SK-N-MC (cell line): ENCODE data around the gene PACRGL.

Source experiments
- EZH2 ChIP-seq: fragments of 200-600 bp; sonication (generic); IDR thresholded peaks from one replicate; pipeline ENCODE4 v1.6.1; 2017; ENCODE audit warnings: antibody characterized with exemption
- FOXP2 ChIP-seq: optimal IDR thresholded peaks from 2 replicates; pipeline ENCODE3; 2011; ENCODE audit warnings: mild to moderate bottlenecking, moderate library complexity; ENCODE audit not compliant: insufficient read depth; ENCODE audit errors: extremely low read length, control extremely low read depth
- POLR2AphosphoS5 ChIP-seq: IDR thresholded peaks from 2 replicates; pipeline ENCODE4 v1.6.1; 2012; ENCODE audit warnings: mild to moderate bottlenecking, low read depth, low read length, borderline replicate concordance

DNA sequence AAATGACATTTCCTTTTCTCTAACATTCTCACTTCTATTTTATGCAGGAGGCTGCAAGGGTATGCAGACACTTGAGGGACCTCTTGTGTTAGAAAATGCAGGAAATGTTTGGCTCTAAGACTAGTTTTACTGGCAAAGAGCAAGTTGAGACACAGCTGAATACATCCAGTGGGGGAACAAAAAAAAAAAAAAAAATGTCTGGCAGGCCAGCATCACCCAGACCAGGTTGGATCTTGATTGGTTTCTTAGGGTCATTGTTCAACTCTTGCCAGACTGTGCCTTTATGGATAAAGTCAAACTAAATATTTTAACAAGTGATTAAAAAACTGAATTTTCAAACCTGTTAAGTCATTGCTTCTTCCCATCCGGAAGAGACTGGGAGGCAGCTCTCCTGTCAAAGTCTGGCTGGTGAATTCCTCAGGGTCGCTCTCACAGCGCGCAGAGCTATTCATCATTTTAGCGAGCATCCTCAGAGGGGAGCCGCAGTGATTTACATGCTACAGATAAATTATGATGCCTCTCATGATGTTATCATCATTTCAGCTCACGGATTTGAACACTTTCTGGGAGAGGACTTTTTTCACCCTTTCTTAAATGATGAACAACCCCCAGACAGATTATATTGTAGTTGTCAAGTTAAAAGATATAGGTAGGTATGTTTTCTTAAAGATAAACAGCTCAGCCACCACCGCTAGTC, 23.6 kb upstream of the PACRGL start:
- TF ChIP-seq POLR2AphosphoS5 (no peak), EZH2 (no peak), FOXP2 (no peak)
